RPMI8226 (cell line): ENCODE data around the gene CRACR2A.
A peak's percentile ranks its signal among the peaks of the same experiment; 100 is the strongest.

Source experiments
- DNase-seq: peaks from one replicate; pipeline ENCODE4 v3.0.0-alpha.2; 2015

Gene CRACR2A

DNA sequence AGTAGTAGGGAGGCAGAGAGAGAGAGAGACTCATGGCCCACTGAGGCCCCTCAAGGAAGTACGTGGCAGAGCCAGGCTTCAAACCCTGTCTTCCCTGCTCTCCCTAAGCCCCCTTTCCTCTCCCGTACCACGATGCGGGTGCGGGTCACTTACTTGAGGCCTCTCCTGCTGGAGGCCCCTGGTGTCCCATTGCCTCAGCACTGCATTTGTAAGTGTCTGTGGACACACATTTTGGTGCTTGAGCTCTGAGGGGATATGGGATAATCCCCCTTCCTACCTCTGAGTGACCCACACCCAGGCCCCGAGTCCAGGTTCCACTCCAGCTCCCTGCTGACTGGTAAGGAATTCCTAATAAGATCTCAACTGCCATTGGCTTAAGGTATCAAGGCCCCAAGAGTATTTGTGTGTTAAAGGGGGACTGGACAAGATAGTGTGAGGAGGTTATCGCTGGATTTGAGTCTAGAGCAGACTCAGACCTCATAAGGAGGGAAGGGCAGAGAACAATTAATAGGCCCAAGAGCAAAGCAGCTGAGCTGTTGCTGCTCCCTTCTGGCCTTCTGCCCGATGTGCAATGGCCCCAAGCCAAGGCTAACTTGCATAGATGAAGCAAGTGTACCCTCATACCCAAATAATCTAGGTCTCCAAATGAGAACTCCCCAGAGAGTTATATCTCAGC lies 71.9 kb downstream of the CRACR2A start:
- peak; percentile 14 for DNase-seq

- no peak for DNase-seq
Observed at GRCh38 chr12:3679831-3680230, 73.1 kb downstream of the CRACR2A start.

DNA sequence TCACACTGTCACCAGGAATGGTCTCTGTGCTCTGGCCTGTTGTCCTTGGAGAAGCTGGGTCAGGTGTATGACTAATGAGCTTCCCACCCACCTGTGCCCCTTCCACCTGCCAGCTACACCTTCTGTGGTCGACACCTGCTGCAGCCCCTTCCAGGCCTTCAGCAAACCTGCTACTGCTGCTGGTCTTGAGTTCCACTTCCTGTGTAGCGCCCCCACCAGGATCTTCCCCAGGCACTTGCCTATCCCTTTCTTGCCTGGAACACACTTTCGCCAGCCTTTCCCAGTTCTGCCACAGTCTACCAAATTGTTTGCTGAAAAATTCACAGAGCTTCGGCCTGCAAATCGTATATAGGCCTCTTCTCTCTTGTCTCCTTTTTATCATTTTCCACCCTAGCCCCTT lies 75.3 kb downstream of the CRACR2A start:
- no peak for DNase-seq

DNA sequence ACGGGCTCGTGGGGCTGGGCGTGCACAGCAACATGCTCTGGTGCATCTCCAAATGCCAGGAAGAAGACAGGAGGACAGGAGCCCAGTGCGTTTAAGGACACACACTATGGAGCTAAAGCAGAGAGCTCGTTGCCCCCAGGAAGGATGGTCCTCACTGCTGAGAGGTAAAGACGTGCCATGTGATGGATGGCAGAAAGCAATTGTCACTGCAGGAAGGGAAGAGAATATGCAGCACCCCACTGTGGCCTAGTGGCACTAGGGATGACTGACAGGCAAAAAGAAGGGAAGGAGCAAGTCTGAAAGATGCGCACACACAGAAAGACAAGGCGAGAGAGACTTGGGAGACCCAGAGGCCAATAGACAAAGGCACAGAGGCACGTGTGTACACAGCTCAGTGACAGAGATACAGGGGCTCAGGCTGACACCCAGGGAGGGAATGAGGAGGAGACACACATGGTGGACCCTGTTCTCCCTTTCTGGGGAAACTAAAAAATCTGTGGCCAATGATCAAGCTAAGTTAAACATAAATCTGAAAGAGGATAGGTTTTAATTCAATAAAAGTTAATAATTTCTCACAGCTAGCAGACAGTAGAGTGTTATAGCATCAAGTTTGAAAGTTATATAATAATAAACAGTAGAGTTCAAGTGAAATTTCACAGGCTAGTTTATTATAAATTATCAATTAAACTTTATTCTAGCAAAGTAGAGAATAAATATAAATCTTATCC lies 78.8 kb downstream of the CRACR2A start:
- DNase-seq, result no peak

DNA sequence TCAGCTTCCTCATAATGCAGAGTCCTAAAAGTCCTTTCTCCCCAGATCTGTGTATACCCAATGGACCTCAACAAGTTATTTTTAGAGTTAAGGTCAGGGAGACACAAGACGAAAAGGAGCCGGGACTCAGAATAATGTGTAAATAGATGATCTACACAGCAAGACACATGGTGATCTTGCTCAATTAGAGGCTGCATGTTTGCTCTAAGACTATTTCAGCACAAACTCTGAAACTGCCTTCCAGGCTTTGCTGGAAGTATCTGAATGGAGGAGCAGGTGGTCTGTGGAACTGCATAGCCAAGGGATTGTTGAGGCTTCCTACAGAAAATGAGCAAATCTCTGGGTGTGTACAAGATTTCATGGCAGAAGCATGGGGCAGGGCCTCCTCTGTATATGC lies 80.8 kb downstream of the CRACR2A start:
- DNase-seq, result no peak

DNA sequence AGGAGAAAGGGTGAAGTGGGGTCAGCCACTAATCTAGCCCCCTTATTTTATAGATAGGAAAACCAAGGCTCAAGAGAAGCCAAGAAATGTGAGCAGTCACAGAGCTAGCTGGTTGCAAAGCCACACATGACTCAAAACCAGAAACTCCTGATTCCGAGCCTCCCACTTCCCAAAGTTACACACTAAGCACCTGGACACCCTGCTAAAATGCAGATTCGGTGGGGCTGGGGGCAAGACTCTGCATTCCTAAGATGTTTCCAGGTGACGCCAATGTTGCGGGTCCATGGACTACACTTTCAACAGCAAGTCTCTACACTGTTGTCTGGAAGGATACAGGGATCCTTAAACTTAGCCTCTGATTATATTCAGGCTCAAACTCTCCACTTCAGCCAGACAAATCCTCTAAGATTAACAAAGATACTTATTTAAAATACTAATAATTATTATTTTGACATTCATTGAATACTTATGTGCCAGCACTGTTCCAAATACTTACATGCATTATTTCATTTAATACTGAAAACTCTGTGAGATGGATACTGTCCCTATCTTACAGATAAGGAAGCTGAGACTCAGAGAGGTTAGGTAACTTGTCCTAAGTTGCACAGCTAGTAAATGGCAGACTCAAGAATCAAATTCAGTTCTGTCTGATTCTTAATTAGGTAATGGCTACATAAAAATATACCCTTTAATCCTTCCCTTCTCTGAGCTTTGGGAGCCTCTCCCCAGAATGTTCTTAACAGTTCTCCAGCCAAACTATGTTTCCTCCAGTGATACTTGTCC lies 81.4 kb downstream of the CRACR2A start:
- DNase-seq, result no peak

- DNase-seq, result no peak
Observed at GRCh38 chr12:3670083-3670620, 82.8 kb downstream of the CRACR2A start.

GRCh38 chr12:3669594-3669993 lies 83.3 kb downstream of the CRACR2A start:
- DNase-seq, result no peak

DNA sequence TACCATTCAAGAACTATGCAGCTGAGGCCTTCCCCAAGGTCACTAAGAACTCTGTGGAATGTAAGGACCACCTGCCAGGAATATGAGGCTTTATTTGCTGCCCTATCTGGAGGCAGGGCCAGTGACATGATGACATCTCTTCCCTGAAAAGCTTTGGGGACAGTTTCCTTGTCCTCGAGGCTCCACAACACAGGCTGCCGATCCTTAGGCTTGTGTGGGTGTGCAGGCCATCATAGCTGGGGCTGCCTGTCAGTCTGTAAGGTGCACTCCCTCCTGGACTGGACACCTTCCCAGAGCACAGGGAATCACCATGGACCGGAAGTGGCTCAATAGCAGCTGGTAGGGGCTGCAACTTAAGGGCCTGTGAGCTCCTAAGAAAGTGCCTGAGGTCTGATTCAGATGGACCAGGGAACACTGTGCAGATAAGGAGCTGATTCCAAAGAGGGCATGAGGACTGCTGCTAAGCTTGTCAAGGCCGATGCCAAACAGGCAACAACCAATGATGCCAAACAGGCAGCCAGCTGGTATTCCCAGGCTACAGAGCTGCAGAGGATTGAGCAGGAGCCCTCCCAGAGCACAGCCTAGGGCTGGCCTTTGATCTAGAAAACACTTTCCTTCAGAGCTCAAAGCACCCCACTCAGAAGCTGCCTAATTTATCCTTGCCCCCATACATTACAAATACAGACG lies 84.3 kb downstream of the CRACR2A start:
- DNase-seq, result no peak

DNA sequence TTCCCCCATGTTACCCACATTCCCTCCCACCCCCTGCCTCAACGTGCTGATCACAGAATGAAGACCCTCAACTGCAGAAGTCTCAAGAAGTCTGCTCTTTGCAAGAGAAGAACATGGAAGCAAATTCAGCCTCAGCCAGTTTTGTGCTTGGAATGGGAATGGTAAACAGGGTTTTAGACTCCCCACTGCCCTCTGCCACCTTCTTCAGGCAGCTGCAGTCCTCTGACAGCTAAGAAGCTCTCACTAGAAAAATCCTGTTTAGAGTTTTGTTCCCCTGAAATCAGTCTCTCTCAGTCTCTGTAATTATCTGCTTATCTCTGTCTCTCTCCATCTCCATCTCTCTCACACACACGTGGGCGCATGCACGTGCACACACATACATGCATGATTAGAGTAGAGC lies 85.4 kb downstream of the CRACR2A start:
- no peak for DNase-seq

- no peak for DNase-seq
Observed at GRCh38 chr12:3666441-3666840, 86.5 kb downstream of the CRACR2A start.

GRCh38 chr12:3662521-3662921 lies 90.4 kb downstream of the CRACR2A start:
- no peak for DNase-seq

- DNase-seq, result peak; percentile 42
Observed at GRCh38 chr12:3661028-3661427, 91.9 kb downstream of the CRACR2A start.

GRCh38 chr12:3658327-3659163 lies 94.4 kb downstream of the CRACR2A start:
- DNase-seq, result peak; percentile 37

DNA sequence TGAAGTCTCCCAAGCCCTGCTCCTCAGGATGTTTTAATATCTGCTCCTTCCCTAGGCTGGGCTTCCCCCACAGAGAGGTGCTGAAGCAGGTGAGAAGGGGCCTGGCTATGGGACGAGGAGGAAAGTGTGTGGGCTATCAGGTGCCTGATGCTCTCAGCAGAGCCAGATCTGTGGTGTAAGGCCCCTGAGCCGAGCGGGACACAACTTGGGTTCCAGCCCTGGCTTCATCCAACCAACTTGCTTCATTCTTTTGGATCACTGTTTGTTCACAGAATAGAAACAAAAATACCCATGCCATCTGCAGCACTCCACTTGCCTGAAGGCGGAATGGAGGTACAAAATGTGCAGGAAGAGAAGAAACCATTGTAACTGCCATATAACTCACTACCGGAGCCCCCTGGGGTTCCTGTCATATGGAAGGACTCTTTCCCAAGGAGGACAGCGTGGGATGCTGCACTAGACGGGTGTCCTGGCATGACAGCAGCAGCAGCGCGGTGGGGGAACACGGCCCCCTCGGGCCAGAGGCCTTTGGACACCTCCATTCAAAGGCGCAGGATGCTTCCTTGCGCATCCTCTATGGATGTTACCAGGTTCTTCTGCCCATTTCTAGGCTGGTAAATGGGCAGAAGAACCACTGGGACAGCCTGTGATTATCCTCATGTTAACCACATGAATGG lies 95.8 kb downstream of the CRACR2A start:
- no peak for DNase-seq

GRCh38 chr12:3655328-3655900 lies 97.5 kb downstream of the CRACR2A start:
- peak; percentile 40 for DNase-seq

GRCh38 chr12:3651585-3652424 lies 101.1 kb downstream of the CRACR2A start:
- no peak for DNase-seq

- DNase-seq, result no peak
Observed at GRCh38 chr12:3647504-3647903, 105.4 kb downstream of the CRACR2A start.

DNA sequence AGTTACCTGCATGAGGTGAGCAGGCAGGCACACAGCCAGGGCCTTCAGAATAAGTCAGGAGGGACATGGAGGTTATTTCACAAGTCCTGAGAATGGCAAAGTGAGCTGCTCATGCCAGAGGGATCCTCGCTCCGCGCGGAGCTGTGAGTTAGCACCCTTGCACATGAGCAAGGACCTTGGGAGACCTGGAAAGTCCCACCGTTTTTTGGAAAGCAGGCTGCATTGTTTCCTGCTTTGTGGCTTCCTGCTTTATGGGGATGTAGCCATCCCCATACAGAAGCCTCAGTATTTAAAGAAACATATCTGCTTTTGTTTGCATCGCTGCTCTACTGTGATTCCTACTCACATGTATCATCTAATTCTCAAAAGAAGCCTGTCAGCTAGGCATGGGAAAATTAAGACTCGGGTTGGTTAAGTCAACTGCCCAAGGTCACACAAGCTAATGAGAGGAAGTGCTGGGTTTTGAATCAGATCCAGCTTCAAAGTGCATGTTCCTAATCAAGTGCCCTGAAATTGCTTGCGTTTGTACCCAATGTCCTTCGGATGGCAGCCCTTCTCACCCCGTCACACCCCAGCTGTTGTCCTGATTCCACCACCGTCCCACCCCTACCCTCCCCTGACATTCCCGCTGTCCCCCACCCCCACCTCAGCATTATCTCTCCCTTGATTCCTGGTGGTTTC lies 106.2 kb downstream of the CRACR2A start:
- DNase-seq, result no peak
